GM12878 (cell line): Measurements from ENCODE around the gene CACNA1G. TPM values are rescaled to one million over a fixed set of nuclear protein-coding genes. Genes with fewer than 3 reads are reported as not detected.

ENCODE experiments used
- ATAC-seq: fragments of 200-7000 bp; cut with Tn5 transposase; 3 replicates; pipeline ENCODE4 v1.9.1; 2020; ENCODE audit warnings: mild to moderate bottlenecking, moderate library complexity
- BruUV-seq: library from RNA; stranded (reverse); fragments of 400-500 nt; replicated peaks from 2 replicates; lab custom pipeline; 2021; lab: Mats Ljungman, UMichigan
- CTCF ChIA-PET: fragments of 300-600 bp; sonication (Branson Sonifier 250); formaldehyde crosslinking; extraction: SDS; loops from one replicate; lab custom pipeline; 2021; ENCODE audit warnings: inconsistent platforms; lab: Yijun Ruan, JAX
- POLR2A ChIA-PET: fragments of 350-600 bp; formaldehyde crosslinking; extraction: SDS; loops from one replicate; lab custom pipeline; 2021; ENCODE audit warnings: inconsistent platforms; lab: Charles Lee
- RAD21 ChIA-PET: fragments of 300-600 bp; sonication (Branson Sonifier 250); formaldehyde crosslinking; loops from one replicate; lab custom pipeline; 2023; ENCODE audit warnings: antibody characterized with exemption; ENCODE audit not compliant: unreplicated experiment; lab: Charles Lee
- SMC1A ChIA-PET: fragments of 300-600 bp; sonication (Branson Sonifier 250); formaldehyde crosslinking; loops from one replicate; lab custom pipeline; 2023; ENCODE audit not compliant: unreplicated experiment, uncharacterized antibody; lab: Charles Lee
- DNase-seq: peaks from one replicate; pipeline ENCODE4 v3.0.0-alpha.2; 2011; ENCODE audit warnings: low read depth, low spot score
- FAIRE-seq: peaks from 3 replicates; lab custom pipeline; 2011; peaks lifted over from hg19 to GRCh38; lab: Jason Lieb, UNC
- H2AFZ ChIP-seq: 2 replicates; pipeline ENCODE4 v1.6.0; 2011; ENCODE audit warnings: low read depth, low read length, control low read depth; ENCODE audit not compliant: control insufficient read depth
- H3K27ac ChIP-seq: 2 replicates; pipeline ENCODE4 v1.5.1; 2011; ENCODE audit warnings: control low read depth; ENCODE audit not compliant: control insufficient read depth, insufficient read depth
- H3K27me3 ChIP-seq, 2 experiments: replicated peaks in 1 of 2; 2 replicates each; pipeline versions ENCODE4 v1.6.0 to v1.6.1; 2011; ENCODE audit warnings: low read length in 1 of 2; ENCODE audit not compliant: control insufficient read depth in 2 of 2, insufficient read depth in 2 of 2
- H3K36me3 ChIP-seq, 2 experiments: 2 replicates each; pipeline ENCODE4 v1.5.1; 2011; ENCODE audit warnings: low read length in 1 of 2; ENCODE audit not compliant: control insufficient read depth in 2 of 2, insufficient read depth in 2 of 2
- H3K4me1 ChIP-seq: 2 replicates; pipeline ENCODE4 v1.6.1; 2011; ENCODE audit warnings: mild to moderate bottlenecking, low read length, moderate library complexity, mixed read lengths; ENCODE audit not compliant: control insufficient read depth, insufficient read depth
- H3K4me2 ChIP-seq: 2 replicates; pipeline ENCODE4 v1.6.0; 2011; ENCODE audit warnings: control low read depth; ENCODE audit not compliant: control insufficient read depth, insufficient read depth
- H3K4me3 ChIP-seq: fragments of 200-600 bp; sonication (generic); 2 replicates; pipeline ENCODE4 v1.5.1; 2016
- H3K79me2 ChIP-seq: 2 replicates; pipeline ENCODE4 v1.6.0; 2011; ENCODE audit warnings: low read length; ENCODE audit not compliant: control insufficient read depth, insufficient read depth
- H3K9ac ChIP-seq: 2 replicates; pipeline ENCODE4 v1.8.0; 2011; ENCODE audit warnings: low read length, control low read depth, mixed read lengths; ENCODE audit not compliant: control insufficient read depth, insufficient read depth
- H3K9me3 ChIP-seq: replicated peaks from 3 replicates; pipeline ENCODE4 v1.5.1; 2011; ENCODE audit warnings: mild to moderate bottlenecking, low read length; ENCODE audit not compliant: control insufficient read depth, insufficient read depth
- H4K20me1 ChIP-seq: 2 replicates; pipeline ENCODE4 v1.6.0; 2011; ENCODE audit not compliant: control insufficient read depth, insufficient read depth
- ASH2L ChIP-seq: fragments of 300-600, 200-600 bp; sonication (generic); IDR thresholded peaks from 2 replicates; pipeline ENCODE4 v1.6.1; 2017; ENCODE audit warnings: low read depth, mild to moderate bottlenecking, borderline replicate concordance
- ATF7 ChIP-seq: fragments of 450-650 bp; IDR thresholded peaks from 2 replicates; pipeline ENCODE4 v1.6.1; 2016; ENCODE audit warnings: low read depth, mild to moderate bottlenecking
- BCL11A ChIP-seq: IDR thresholded peaks from 2 replicates; pipeline ENCODE4 v1.6.1; 2011; ENCODE audit warnings: low read depth, low read length
- BMI1 ChIP-seq: fragments of 450-650 bp; IDR thresholded peaks from 2 replicates; pipeline ENCODE4 v1.6.1; 2016; ENCODE audit warnings: mild to moderate bottlenecking, moderate library complexity, borderline replicate concordance
- CEBPZ ChIP-seq: fragments of 150-350 bp; IDR thresholded peaks from 2 replicates; pipeline ENCODE4 v1.6.1; 2016; ENCODE audit warnings: low read depth, low read length
- E2F4 ChIP-seq: IDR thresholded peaks from 2 replicates; pipeline ENCODE4 v1.6.1; 2012; ENCODE audit warnings: low read depth, low read length, improper control_type of control experiment
- KLF5 ChIP-seq: fragments of 450-650 bp; IDR thresholded peaks from 2 replicates; pipeline ENCODE4 v1.6.1; 2014; ENCODE audit warnings: mild to moderate bottlenecking; ENCODE audit not compliant: partially characterized antibody
- MYC ChIP-seq: IDR thresholded peaks from 2 replicates; pipeline ENCODE4 v1.6.1; 2011; ENCODE audit warnings: mild to moderate bottlenecking, low read length, moderate library complexity, inconsistent platforms; ENCODE audit not compliant: insufficient read depth, insufficient replicate concordance, insufficient read length, severe bottlenecking
- NFYB ChIP-seq: IDR thresholded peaks from 2 replicates; pipeline ENCODE4 v1.6.1; 2011; ENCODE audit warnings: low read depth, mild to moderate bottlenecking, low read length, improper control_type of control experiment, moderate library complexity; ENCODE audit not compliant: insufficient read depth
- NRF1 ChIP-seq: conservative IDR thresholded peaks from 2 replicates; pipeline ENCODE4 v1.6.1; 2011; ENCODE audit warnings: mild to moderate bottlenecking, low read depth, low read length, improper control_type of control experiment
- POLR2A ChIP-seq: IDR thresholded peaks from 2 replicates; pipeline ENCODE4 v1.6.1; 2011; ENCODE audit warnings: low read depth, mild to moderate bottlenecking, low read length
- RUNX3 ChIP-seq: IDR thresholded peaks from 2 replicates; pipeline ENCODE4 v1.6.1; 2012; ENCODE audit warnings: low read length, inconsistent platforms
- SKIL ChIP-seq: fragments of 450-650 bp; IDR thresholded peaks from 2 replicates; pipeline ENCODE4 v1.6.1; 2017; ENCODE audit warnings: mild to moderate bottlenecking, low read depth, inconsistent platforms; ENCODE audit not compliant: poor library complexity, severe bottlenecking
- SMARCA5 ChIP-seq: fragments of 450-650 bp; IDR thresholded peaks from 2 replicates; pipeline ENCODE4 v1.6.1; 2017; ENCODE audit warnings: mild to moderate bottlenecking
- SPI1 ChIP-seq: IDR thresholded peaks from 2 replicates; pipeline ENCODE4 v1.6.1; 2011; ENCODE audit warnings: low read depth, mild to moderate bottlenecking, low read length, moderate library complexity, borderline replicate concordance; ENCODE audit not compliant: insufficient read depth
- SUPT20H ChIP-seq: IDR thresholded peaks from 2 replicates; pipeline ENCODE4 v1.6.1; 2011; ENCODE audit warnings: low read depth, mild to moderate bottlenecking, low read length, moderate library complexity, borderline replicate concordance; ENCODE audit not compliant: control insufficient read depth
- TARDBP ChIP-seq: IDR thresholded peaks from 2 replicates; pipeline ENCODE4 v1.6.1; 2016; ENCODE audit warnings: borderline replicate concordance
- WGBS: methylation state at CpG from one replicate; pipeline ENCODE4 v1.1.6; 2016; ENCODE audit warnings: low lambda C conversion rate; ENCODE audit not compliant: insufficient replicate concordance, insufficient coverage; ENCODE audit errors: missing lambda C conversion rate; 5-methylcytosine and 5-hydroxymethylcytosine counted together
- in situ Hi-C: fragments of 300-500 bp; cut with MboI; formaldehyde crosslinking; loops from 9 replicates; pipeline ENCODE4 v1.14.3; 2018; ENCODE audit warnings: mixed read lengths
- intact Hi-C: fragments of 100-400 bp; cut with micrococcal nuclease; formaldehyde crosslinking; loops from one replicate; pipeline ENCODE4 v1.14.2; 2022; ENCODE audit not compliant: unreplicated experiment
- polyA plus RNA-seq, 11 experiments: library from polyadenylated mRNA; depleted of rRNA in 4 of 11; unstranded in 6 of 11; stranded (reverse) in 5 of 11; fragments of >200 nt; fragmentation: Nextera tagmentation in 4 of 11; fragmentation: Illumina TruSeq in 1 of 11; extraction: Ambion mirVana in 4 of 11; extraction: Trizol in 1 of 11; gene quantifications; 1 replicate in 1 of 11; 2 replicates in 10 of 11; pipeline versions ENCODE4 v1.2.1 to v1.2.3, GENCODE V29; 2011 to 2016; ENCODE audit warnings: inconsistent platforms in 2 of 11, missing spikeins in 2 of 11, low read depth in 1 of 11
- total RNA-seq, 4 experiments: library from RNA; depleted of rRNA in 3 of 4; stranded (reverse); fragments of >200 nt in 3 of 4; fragmentation: Illumina TruSeq in 1 of 4; extraction: Trizol in 1 of 4; gene quantifications; 2 replicates each; pipeline versions ENCODE4 v1.2.1 to v1.2.3, GENCODE V29; 2013 to 2021

The CACNA1G gene
- total and polyA plus RNA-seq, 10 of the 15 experiments (the other 5 are each of a cell fraction or from before 2014, with no cell fraction given), result 0.03 to 0.15 TPM; not detected in 8

- no peak for TF ChIP-seq SKIL
- TF ChIP-seq ASH2L, result no peak
- TF ChIP-seq RUNX3, result no peak
- no peak for TF ChIP-seq SMARCA5
These were observed 45.4 kb upstream of the CACNA1G start (continued) for GRCh38 chr17:50514936-50515702.

GRCh38 chr17:50517011-50517410, 43.5 kb upstream of the CACNA1G start:
- DNase-seq (no peak), ATAC-seq (no peak), FAIRE-seq (no peak)
- Histone ChIP-seq H3K79me2 (no peaks in the 10 kb centered on the region), H3K4me3 (no peak overlapping the region), H3K27ac (no peak overlapping the region), H3K4me2 (no peak overlapping the region), H3K4me1 (no peaks in the 10 kb centered on the region), H3K36me3 (no peaks in the 10 kb centered on the region), H2AFZ (no peak overlapping the region), H3K9me3 (no peaks in the 10 kb centered on the region), H3K9ac (no peak overlapping the region), H4K20me1 (no peaks in the 10 kb centered on the region), H3K27me3 (no peaks in the 10 kb centered on the region)
- WGBS, result 65% methylated on average over 4 of the region's 4 CpGs
- POLR2A ChIA-PET, result no interaction called here
- BruUV-seq, result no TSS peak
- in situ Hi-C loops, result no loop called here
- SMC1A ChIA-PET, result no interaction called here
- RAD21 ChIA-PET, result no interaction called here
- CTCF ChIA-PET, result no interaction called here
- intact Hi-C loops, result no loop called here
- TF ChIP-seq BMI1, result no peak
- TF ChIP-seq BCL11A, result no peak
- TF ChIP-seq SPI1, result no peak
- TF ChIP-seq KLF5, result no peak
- TF ChIP-seq CEBPZ, result no peak
- TF ChIP-seq NFYB, result no peak
- TF ChIP-seq SUPT20H, result no peak
- no peak for TF ChIP-seq TARDBP
- TF ChIP-seq ATF7, result no peak
- no peak for TF ChIP-seq NRF1
- no peak for TF ChIP-seq MYC
- no peak for TF ChIP-seq E2F4
- TF ChIP-seq POLR2A, result no peak
